GM21447 (cell line): Measurements from ENCODE around the gene MYMK.

Experiments used
- ATAC-seq: cut with Tn5 transposase; IDR thresholded peaks from one replicate; pipeline ENCODE4 v1.9.1; 2021; ENCODE audit not compliant: unreplicated experiment

MYMK gene

GRCh38 chr9:133470988-133471387, 53.8 kb downstream of the MYMK start:
- ATAC-seq: no peak

GRCh38 chr9:133470427-133470924, 54.3 kb downstream of the MYMK start:
- ATAC-seq: no peak

GRCh38 chr9:133468777-133469421, 55.9 kb downstream of the MYMK start:
- no peak for ATAC-seq

GRCh38 chr9:133468374-133468773, 56.4 kb downstream of the MYMK start:
- ATAC-seq: no peak

DNA sequence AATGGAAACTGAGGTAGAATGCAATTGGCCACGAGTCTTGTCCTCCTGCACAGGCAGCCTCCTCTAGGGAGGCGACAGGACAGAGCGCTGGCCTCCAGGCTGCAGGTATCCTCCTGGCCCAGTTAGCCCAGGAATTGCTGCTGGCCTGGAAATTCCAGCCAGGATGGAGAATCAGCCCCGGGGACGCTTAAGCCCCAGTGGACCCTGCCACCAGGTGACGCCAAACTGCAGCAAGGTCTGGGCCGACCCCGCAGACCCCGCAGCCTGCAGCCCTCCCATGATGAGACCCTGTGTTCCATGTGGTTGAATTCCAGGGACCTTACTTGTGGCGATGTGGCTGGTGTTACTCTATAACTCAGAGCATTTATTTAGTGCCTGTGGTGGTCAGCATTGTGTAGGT, 57.7 kb downstream of the MYMK start:
- no peak for ATAC-seq

GRCh38 chr9:133465984-133466383, 58.8 kb downstream of the MYMK start:
- ATAC-seq: no peak

- no peak for ATAC-seq
These were observed 60.1 kb downstream of the MYMK start for GRCh38 chr9:133464638-133465037.
